GM10266 (cell line): ENCODE measurements around the gene MTCH2.

ENCODE experiments used
- DNase-seq: peaks from one replicate; pipeline ENCODE4 v3.0.0; 2012; ENCODE audit errors: extremely low spot score
- TF ChIP-seq, protein P1 (sequence below): IDR thresholded peaks from 2 replicates; pipeline ENCODE4 v1.5.1; 2012; ENCODE audit warnings: mild to moderate bottlenecking, low read depth; ENCODE audit not compliant: control insufficient read depth, insufficient read depth; ENCODE audit errors: missing control alignments

The MTCH2 gene

DNA sequence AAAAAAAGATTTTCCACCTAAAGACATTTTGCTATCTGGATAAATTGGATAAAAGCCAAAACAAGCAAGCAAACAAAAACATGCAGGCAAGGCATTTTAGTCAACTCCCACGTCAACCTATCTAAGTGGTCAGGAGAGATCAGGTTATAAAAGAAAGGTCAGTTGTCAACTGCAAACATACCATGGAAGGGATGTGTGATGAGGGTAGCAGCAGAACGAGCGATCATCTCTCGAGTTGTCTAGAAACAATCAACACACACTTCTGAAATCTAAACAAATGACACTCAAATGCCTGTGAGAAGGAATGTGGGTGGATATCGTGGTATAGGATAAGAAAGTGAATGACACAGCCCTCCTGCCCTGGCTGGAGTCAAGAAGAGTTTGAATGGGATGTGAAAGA lies 10.9 kb downstream of the MTCH2 start:
- TF ChIP-seq, protein P1, sequence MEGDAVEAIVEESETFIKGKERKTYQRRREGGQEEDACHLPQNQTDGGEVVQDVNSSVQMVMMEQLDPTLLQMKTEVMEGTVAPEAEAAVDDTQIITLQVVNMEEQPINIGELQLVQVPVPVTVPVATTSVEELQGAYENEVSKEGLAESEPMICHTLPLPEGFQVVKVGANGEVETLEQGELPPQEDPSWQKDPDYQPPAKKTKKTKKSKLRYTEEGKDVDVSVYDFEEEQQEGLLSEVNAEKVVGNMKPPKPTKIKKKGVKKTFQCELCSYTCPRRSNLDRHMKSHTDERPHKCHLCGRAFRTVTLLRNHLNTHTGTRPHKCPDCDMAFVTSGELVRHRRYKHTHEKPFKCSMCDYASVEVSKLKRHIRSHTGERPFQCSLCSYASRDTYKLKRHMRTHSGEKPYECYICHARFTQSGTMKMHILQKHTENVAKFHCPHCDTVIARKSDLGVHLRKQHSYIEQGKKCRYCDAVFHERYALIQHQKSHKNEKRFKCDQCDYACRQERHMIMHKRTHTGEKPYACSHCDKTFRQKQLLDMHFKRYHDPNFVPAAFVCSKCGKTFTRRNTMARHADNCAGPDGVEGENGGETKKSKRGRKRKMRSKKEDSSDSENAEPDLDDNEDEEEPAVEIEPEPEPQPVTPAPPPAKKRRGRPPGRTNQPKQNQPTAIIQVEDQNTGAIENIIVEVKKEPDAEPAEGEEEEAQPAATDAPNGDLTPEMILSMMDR = no peak
- no peak for DNase-seq

DNA sequence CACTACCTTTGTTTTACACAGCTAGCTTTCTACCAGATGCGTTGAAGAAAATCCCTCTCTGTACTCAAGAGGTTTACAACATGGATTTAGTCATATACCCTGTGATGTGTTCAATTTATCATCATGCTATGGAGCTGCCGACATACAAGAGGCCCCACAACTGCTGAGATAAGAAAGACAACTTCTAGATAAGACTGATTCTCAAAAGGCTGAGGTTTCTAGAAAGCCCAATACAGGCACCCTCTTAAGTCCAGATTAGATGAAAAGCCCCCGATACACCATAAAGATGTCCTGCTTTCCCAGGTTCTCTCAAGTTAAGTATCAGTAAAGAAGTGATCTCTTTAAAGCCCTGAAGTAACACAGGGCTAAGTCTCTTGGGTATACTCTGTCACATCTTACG lies 14.3 kb downstream of the MTCH2 start:
- TF ChIP-seq, protein P1 = no peak
- no peak for DNase-seq

DNA sequence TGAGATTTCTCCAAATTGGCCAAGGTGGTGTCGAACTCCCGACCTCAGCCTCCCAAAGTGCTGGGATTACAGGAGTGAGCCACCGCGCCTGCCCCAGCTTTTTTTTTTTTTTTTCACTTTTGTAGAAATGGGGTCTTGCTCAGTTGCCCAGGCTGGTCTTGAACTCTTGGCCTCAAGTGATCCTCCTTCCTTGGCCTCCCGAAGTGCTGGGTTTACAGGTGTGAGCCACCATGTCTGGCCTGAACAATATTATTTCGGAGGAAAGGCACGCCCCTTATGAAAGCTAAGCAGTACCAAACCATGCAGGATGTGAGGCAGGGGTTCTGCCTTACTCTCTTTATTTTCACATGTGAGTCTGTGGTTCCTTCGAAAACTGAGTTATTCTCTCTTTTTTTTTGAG lies 16.1 kb downstream of the MTCH2 start:
- TF ChIP-seq, protein P1 = no peak
- DNase-seq = no peak

DNA sequence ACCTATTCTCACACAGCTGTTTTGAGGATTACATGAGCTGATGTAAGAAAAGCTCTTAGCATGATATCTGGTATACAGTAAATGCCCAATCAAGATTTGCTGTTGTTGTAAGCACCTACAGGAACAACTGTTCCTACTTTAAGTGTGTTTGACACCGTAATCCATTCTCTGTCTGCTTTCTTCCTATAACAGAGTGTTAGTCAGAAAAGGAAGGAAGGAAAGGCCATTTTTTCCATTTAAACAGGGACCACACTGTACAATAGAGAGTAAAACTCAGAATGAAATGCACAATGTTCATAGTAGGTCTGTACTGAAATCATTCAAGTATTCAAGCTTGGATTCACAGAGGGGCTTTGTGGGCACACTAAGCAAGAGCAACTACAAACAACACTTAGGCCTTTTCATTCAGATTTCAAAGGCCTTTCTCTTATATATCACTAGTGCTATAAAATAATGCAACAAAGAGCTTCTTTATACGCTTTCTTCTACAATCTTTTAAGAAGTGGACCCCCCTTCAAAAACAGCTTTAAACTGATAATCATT lies 21.5 kb downstream of the MTCH2 start:
- no peak for DNase-seq
- TF ChIP-seq, protein P1 = no peak

DNA sequence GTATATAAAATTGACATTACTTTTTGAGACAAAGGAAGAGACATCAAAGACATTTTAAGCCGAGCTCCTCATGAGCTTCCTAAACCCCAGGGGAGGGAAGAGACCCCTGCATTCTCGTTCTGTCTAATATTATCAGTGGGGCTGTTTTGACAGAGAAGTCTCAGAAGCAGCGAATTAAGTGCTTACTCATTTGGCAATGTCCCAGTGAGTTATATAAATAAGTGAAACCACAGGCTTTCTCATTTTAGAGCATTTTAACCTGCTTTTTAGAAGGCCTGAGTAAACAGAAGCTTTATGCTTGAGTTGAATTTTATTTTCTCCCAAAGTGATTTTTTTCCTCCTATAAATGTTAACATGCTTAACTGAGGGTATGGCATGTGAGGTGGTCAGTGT lies 24.9 kb downstream of the MTCH2 start:
- TF ChIP-seq, protein P1 = no peak
- no peak for DNase-seq

DNA sequence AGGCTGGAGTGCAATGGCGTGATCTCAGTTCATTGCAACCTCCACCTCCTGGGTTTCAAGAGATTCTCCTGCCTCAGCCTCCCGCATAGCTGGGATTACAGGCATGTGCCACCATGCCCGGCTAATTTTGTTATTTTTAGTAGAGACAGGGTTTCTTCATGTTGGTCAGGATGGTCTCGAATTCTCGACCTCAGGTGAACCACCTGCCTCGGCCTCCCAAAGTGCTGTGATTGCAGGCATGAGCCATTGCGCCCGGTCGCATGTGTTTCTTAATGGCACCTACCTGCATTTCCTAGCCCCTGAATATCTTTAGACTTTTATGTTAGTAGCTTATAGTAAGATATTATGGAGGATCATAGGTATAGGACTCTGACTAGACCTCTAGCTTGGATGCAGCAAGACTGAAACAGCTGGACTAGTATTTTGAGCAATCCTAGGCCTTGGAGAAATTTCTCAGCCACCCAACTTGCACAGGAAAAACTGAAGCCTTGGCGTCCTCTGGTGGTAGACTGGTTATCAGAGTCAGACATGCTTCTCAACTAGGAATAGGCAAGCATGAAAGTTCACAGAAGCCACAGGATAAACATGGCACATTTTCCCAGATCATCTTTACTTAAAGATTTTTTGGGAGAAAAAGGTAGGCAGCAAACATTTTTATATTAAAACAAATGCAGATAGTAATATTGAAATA lies 25.5 kb downstream of the MTCH2 start:
- peak; percentile 51 for DNase-seq
- TF ChIP-seq, protein P1 = peak; percentile 73

DNA sequence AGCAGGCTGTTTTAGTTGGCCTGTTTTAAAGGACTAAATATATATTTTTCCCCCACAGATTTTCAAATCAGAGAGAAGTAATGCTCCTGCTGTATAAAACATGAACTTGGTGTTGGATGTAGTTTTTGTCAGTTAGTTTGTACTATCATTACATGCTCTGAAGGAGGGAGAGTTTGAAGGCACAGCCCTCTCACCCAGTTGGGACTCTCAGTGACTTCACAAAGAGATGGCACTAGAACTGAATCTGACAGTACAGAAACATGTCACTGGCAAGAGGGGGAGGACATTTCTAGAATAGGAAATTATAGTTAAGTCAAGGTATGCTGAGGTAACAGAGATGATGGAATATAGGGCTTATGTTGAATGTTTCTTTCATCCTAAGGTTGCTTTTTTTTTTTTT lies 27.1 kb downstream of the MTCH2 start:
- DNase-seq = no peak
- TF ChIP-seq, protein P1 = no peak
